A673 (cell line): ENCODE data around the gene LMOD2. TPM values are rescaled to one million over a fixed set of nuclear protein-coding genes. Genes with fewer than 3 reads are reported as not detected.

ENCODE experiments used
- Bru-seq: library from RNA; stranded (reverse); fragments of 400-500 nt; gene quantifications from one replicate; lab custom pipeline; 2021; lab: Mats Ljungman, UMichigan
- BruChase-seq, 2 experiments: library from RNA; stranded (reverse); fragments of 400-500 nt; gene quantifications; one replicate each; lab custom pipeline; 2021; lab: Mats Ljungman, UMichigan
- BruUV-seq: library from RNA; stranded (reverse); fragments of 400-500 nt; replicated peaks from 2 replicates; lab custom pipeline; 2021; lab: Mats Ljungman, UMichigan
- CTCF ChIA-PET: fragments of 300-600 bp; sonication (Branson Sonifier 250); formaldehyde crosslinking; loops from one replicate; lab custom pipeline; 2022; ENCODE audit warnings: antibody characterized with exemption; lab: Charles Lee
- POLR2A ChIA-PET: fragments of 300-600 bp; sonication (Branson Sonifier 250); formaldehyde crosslinking; loops from one replicate; lab custom pipeline; 2022; ENCODE audit warnings: antibody characterized with exemption; ENCODE audit not compliant: low non-redundant PET; lab: Charles Lee
- DNase-seq: peaks from one replicate; pipeline ENCODE4 v3.0.0-alpha.2; 2015; ENCODE audit warnings: low spot score
- H3K27ac ChIP-seq: fragments of 200-600 bp; sonication (generic); 2 replicates; pipeline ENCODE4 v1.5.1; 2016; ENCODE audit warnings: mixed run types, low read depth, mild to moderate bottlenecking, mixed read lengths, antibody characterized with exemption, low read length; ENCODE audit not compliant: poor library complexity, severe bottlenecking
- H3K27me3 ChIP-seq: fragments of 200-600 bp; sonication (generic); replicated peaks from 2 replicates; pipeline ENCODE4 v1.6.1; 2017; ENCODE audit warnings: mixed run types, low read depth, mild to moderate bottlenecking, mixed read lengths, antibody characterized with exemption, low read length; ENCODE audit not compliant: insufficient read depth, poor library complexity
- H3K36me3 ChIP-seq: fragments of 200-600 bp; sonication (generic); 2 replicates; pipeline ENCODE4 v1.6.1; 2016; ENCODE audit warnings: mixed run types, mild to moderate bottlenecking, mixed read lengths, antibody characterized with exemption, low read length; ENCODE audit not compliant: insufficient read depth, poor library complexity, severe bottlenecking
- H3K4me1 ChIP-seq: fragments of 200-600 bp; sonication (generic); 2 replicates; pipeline ENCODE4 v1.6.1; 2017; ENCODE audit warnings: mixed run types, mild to moderate bottlenecking, mixed read lengths, antibody characterized with exemption, low read length; ENCODE audit not compliant: insufficient read depth, poor library complexity, severe bottlenecking
- H3K4me3 ChIP-seq: fragments of 200-600 bp; sonication (generic); 2 replicates; pipeline ENCODE4 v1.5.1; 2016; ENCODE audit warnings: low read depth, mixed run types, mild to moderate bottlenecking, mixed read lengths, low read length; ENCODE audit not compliant: poor library complexity, severe bottlenecking
- H3K9me3 ChIP-seq: fragments of 200-600 bp; sonication (generic); 2 replicates; pipeline ENCODE4 v1.6.1; 2016; ENCODE audit warnings: mixed run types, low read depth, mild to moderate bottlenecking, mixed read lengths, antibody characterized with exemption, low read length; ENCODE audit not compliant: poor library complexity, severe bottlenecking
- EZH2 ChIP-seq: fragments of 200-600 bp; sonication (generic); IDR thresholded peaks from 2 replicates; pipeline ENCODE4 v1.6.1; 2017; ENCODE audit warnings: borderline replicate concordance, low read depth, mild to moderate bottlenecking, mixed read lengths, antibody characterized with exemption, low read length; ENCODE audit not compliant: poor library complexity, severe bottlenecking
- intact Hi-C: fragments of 100-400 bp; cut with micrococcal nuclease; formaldehyde crosslinking; loops from one replicate; pipeline ENCODE4 v1.10.0; 2022; ENCODE audit not compliant: unreplicated experiment
- long read RNA-seq: library from polyadenylated mRNA; stranded (forward); transcript quantifications from one replicate; pipeline ENCODE4 v2.0.0, GENCODE V29; 2022
- total RNA-seq: library from RNA; stranded (reverse); gene quantifications from 2 replicates; pipeline ENCODE4 v1.2.3, GENCODE V29; 2021
- TF ChIP-seq, protein P1 (sequence below): fragments of 300-800, 200-600 bp; sonication (generic); conservative IDR thresholded peaks from 2 replicates; pipeline ENCODE4 v1.5.1; 2017; ENCODE audit warnings: low read depth, mild to moderate bottlenecking, antibody characterized with exemption, low read length, moderate library complexity, mixed read lengths

LMOD2 gene, protein sequence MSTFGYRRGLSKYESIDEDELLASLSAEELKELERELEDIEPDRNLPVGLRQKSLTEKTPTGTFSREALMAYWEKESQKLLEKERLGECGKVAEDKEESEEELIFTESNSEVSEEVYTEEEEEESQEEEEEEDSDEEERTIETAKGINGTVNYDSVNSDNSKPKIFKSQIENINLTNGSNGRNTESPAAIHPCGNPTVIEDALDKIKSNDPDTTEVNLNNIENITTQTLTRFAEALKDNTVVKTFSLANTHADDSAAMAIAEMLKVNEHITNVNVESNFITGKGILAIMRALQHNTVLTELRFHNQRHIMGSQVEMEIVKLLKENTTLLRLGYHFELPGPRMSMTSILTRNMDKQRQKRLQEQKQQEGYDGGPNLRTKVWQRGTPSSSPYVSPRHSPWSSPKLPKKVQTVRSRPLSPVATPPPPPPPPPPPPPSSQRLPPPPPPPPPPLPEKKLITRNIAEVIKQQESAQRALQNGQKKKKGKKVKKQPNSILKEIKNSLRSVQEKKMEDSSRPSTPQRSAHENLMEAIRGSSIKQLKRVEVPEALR
- not detected in 2 replicates for total RNA-seq
- Bru-seq, nascent RNA = percentile 9 among the genes with signal in this experiment
- percentile 22 among the genes with signal in this experiment for BruChase-seq, experiment 1, labeled RNA remaining after a 2-hour chase
- percentile 17 among the genes with signal in this experiment for BruChase-seq, experiment 2, labeled RNA remaining after a 6-hour chase
- long read RNA-seq = 0 reads

DNA sequence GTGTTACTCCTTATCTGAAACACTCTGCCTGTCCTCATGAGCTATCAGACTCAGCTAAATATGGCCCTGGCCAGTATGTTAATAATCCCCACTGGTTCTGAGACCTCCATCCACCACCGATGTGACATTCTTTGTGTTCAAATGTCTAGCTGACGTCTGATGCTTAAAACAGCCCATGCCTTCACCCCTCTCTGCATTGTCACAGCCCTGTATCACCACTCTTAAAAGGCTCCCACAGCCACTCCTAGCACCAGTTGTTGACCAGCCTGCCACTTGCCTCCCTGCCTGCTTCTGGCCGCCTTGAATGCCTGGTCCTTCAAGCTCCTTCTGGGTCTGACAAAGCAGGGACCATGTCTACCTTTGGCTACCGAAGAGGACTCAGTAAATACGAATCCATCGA is at the start of gene LMOD2:
Gene LMOD2, plus strand, starts transcription at position 253 of the 400 bp plus-strand sequence. Its CDS starts 98 bp downstream, at position 351.
- BruUV-seq = no TSS peak
- POLR2A ChIA-PET = no interaction called here
- H3K36me3 ChIP-seq = no peaks in the 10 kb centered on the region
- TF ChIP-seq, protein P1, sequence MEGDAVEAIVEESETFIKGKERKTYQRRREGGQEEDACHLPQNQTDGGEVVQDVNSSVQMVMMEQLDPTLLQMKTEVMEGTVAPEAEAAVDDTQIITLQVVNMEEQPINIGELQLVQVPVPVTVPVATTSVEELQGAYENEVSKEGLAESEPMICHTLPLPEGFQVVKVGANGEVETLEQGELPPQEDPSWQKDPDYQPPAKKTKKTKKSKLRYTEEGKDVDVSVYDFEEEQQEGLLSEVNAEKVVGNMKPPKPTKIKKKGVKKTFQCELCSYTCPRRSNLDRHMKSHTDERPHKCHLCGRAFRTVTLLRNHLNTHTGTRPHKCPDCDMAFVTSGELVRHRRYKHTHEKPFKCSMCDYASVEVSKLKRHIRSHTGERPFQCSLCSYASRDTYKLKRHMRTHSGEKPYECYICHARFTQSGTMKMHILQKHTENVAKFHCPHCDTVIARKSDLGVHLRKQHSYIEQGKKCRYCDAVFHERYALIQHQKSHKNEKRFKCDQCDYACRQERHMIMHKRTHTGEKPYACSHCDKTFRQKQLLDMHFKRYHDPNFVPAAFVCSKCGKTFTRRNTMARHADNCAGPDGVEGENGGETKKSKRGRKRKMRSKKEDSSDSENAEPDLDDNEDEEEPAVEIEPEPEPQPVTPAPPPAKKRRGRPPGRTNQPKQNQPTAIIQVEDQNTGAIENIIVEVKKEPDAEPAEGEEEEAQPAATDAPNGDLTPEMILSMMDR = no peak
- no peak for TF ChIP-seq EZH2
- H3K9me3 ChIP-seq = no peaks in the 10 kb centered on the region
- no peaks in the 10 kb centered on the region for H3K27me3 ChIP-seq
- no peaks in the 10 kb centered on the region for H3K4me1 ChIP-seq
- DNase-seq = no peak
- H3K4me3 ChIP-seq = no peak within 1 kb of the TSS
- no peak within 1 kb of the TSS for H3K27ac ChIP-seq
- CTCF ChIA-PET = no interaction called here
- intact Hi-C loops = no loop called here

DNA sequence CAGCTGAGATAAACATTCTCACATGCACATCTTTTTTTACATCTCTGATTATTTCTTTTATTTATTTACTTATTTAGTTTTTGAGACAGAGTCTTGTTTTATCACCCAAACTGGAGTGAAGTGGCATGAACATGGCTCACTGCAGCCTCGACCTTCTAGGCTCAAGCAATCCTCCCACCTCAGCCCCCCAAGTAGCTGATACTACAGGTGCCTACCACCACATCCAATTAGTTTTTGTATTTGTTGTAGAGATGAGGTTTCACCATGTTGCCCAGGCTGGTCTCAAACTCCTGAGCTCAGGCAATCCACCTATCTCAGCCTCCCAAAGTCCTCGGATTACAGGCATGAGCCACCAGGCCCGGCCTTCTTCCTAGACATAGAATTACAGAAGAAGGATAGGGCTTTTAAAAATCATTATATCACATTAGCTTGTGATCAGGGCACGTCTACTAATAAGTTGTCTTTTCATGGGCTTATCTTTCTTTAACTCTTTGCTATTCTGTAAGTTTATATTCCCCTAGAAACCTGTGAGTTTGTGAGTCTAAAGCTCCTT is 48.2 kb upstream of the LMOD2 start:
- Histone ChIP-seq H3K4me1 (no peaks in the 10 kb centered on the region), H3K9me3 (no peaks in the 10 kb centered on the region), H3K27ac (no peak overlapping the region), H3K4me3 (no peak overlapping the region), H3K36me3 (no peaks in the 10 kb centered on the region), H3K27me3 (no peaks in the 10 kb centered on the region)
- no peak for DNase-seq
- TF ChIP-seq, protein P1 = no peak
- TF ChIP-seq EZH2 = no peak
- intact Hi-C loops = no loop called here
- BruUV-seq = no TSS peak
- ChIA-PET POLR2A (no interaction called here), CTCF (no interaction called here)

DNA sequence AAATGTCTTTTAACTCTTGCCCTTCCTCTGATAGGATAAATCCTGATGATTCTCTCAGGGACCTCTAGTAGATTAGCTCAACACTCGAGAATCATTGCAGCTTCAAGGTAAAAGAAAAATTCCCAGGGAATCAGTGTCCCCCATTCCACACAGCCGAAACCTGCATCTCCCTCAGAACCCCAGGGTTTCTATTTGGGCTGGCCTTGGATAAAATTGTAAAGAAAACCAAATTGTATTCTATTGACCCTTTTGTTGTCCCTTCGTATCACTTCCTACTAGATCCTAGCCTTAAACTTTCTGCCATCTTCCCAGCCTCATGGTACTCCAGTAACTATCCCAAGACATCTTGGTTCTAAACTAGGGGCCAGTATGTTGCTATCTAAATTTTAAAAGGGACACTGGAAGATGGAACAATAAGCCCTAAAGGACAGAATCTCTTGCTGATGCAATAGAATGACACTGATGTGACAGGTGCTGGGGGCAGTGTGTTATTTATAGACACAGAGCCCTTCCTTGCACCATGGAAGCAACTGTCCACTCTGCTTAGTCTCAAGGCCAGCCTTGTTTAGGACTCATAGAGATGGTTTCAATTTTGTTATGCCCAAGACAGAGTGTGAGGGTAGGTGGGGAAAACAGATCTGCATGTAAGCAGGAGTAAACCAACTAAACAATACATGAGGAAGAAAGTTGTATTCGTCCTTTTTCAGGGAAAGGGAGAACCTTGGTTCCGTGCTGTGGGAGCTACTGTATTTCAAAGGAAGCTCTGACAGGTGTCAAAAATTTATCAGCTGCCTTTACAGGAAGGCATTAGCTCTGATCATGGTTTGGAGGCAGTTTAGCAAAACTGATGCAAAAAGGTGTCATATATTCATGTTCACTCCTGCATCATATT is 46.4 kb upstream of the LMOD2 start:
- TF ChIP-seq EZH2 = no peak
- TF ChIP-seq, protein P1 = no peak
- Histone ChIP-seq H3K9me3 (no peaks in the 10 kb centered on the region), H3K4me1 (no peaks in the 10 kb centered on the region), H3K4me3 (no peak overlapping the region), H3K27ac (no peak overlapping the region), H3K27me3 (no peaks in the 10 kb centered on the region), H3K36me3 (no peaks in the 10 kb centered on the region)
- ChIA-PET POLR2A (no interaction called here), CTCF (interaction anchor here (0.6 kb wide), 1 partner anchor 28 kb away, joined by 4 read pairs; no protein-coding TSS in a partner anchor)
- DNase-seq = no peak
- intact Hi-C loops = no loop called here
- BruUV-seq = no TSS peak
